HFFc6 (cell line): ENCODE measurements around the gene ZNF277. TPM values are rescaled to one million over a fixed set of nuclear protein-coding genes. Genes with fewer than 3 reads are reported as not detected.

Source experiments
- DNase-seq: peaks from one replicate; pipeline ENCODE4 v3.0.0-alpha.2; 2018
- H3K27ac Mint-ChIP-seq: 2 replicates; pipeline ENCODE4 v1.8.0; 2020; ENCODE audit warnings: mild to moderate bottlenecking, mixed read lengths
- H3K27me3 Mint-ChIP-seq: 2 replicates; pipeline ENCODE4 v1.8.0; 2021; ENCODE audit warnings: mild to moderate bottlenecking, moderate library complexity, mixed read lengths; ENCODE audit not compliant: insufficient read depth
- H3K36me3 Mint-ChIP-seq: 2 replicates; pipeline ENCODE4 v1.8.0; 2021; ENCODE audit warnings: low read depth, mixed read lengths
- H3K4me1 Mint-ChIP-seq: 2 replicates; pipeline ENCODE4 v1.8.0; 2020; ENCODE audit warnings: low read depth, mixed read lengths
- H3K4me3 Mint-ChIP-seq: 2 replicates; pipeline ENCODE4 v1.8.0; 2020; ENCODE audit warnings: mild to moderate bottlenecking, moderate library complexity, mixed read lengths
- H3K9me3 Mint-ChIP-seq: 2 replicates; pipeline ENCODE4 v1.8.0; 2020; ENCODE audit warnings: mild to moderate bottlenecking, mixed read lengths
- CTCF ChIP-seq: fragments of 200-600 bp; sonication (generic); IDR thresholded peaks from 2 replicates; pipeline ENCODE4 v1.5.0; 2021; ENCODE audit warnings: antibody characterized with exemption, mild to moderate bottlenecking
- total RNA-seq, 6 experiments: library from RNA; stranded (reverse); fragmentation: NEBNext Ultra II Directional; extraction: Animal tissue kit (Norgen Biotek cat#: 25700); gene quantifications; 2 replicates in 1 of 6; 3 replicates in 5 of 6; pipeline ENCODE4 v1.2.3, GENCODE V29; 2021

ZNF277 gene
- total RNA-seq, 6 experiments from 2014 or later, result 9.5 to 14.6 (median 13.5) TPM

- TF ChIP-seq CTCF, result no peak
- Mint-ChIP-seq H3K9me3 (no peaks in the 10 kb centered on the region), H3K4me3 (no peak overlapping the region), H3K27me3 (no peaks in the 10 kb centered on the region), H3K4me1 (peaks cover 5% of the 10 kb centered on the region; the same call in 1 of the 2 replicates), H3K27ac (no peak overlapping the region), H3K36me3 (no peaks in the 10 kb centered on the region)
- no peak for DNase-seq
Observed at GRCh38 chr7:112171673-112172072, 34.8 kb upstream of the ZNF277 start.

- Mint-ChIP-seq H3K27me3 (no peaks in the 10 kb centered on the region), H3K4me3 (no peak overlapping the region), H3K9me3 (no peaks in the 10 kb centered on the region), H3K36me3 (no peaks in the 10 kb centered on the region), H3K27ac (no peak overlapping the region), H3K4me1 (peaks cover 5% of the 10 kb centered on the region; the same call in 1 of the 2 replicates)
- DNase-seq, result no peak
- no peak for TF ChIP-seq CTCF
Observed at GRCh38 chr7:112172870-112173567, 33.5 kb upstream of the ZNF277 start.

- no peak overlapping the region for H3K4me3 Mint-ChIP-seq
- no peak for TF ChIP-seq CTCF
- H3K9me3 Mint-ChIP-seq, result no peaks in the 10 kb centered on the region
- no peak overlapping the region for H3K27ac Mint-ChIP-seq
- no peaks in the 10 kb centered on the region for H3K27me3 Mint-ChIP-seq
- DNase-seq, result no peak
- no peaks in the 10 kb centered on the region for H3K36me3 Mint-ChIP-seq
- H3K4me1 Mint-ChIP-seq, result peaks cover 5% of the 10 kb centered on the region; the same call in 1 of the 2 replicates
Observed at GRCh38 chr7:112173568-112173905, 33.0 kb upstream of the ZNF277 start.

GRCh38 chr7:112174192-112174591 lies 32.3 kb upstream of the ZNF277 start:
- TF ChIP-seq CTCF, result no peak
- Mint-ChIP-seq H3K4me1 (peaks cover 5% of the 10 kb centered on the region; the same call in 1 of the 2 replicates), H3K27ac (no peak overlapping the region), H3K27me3 (no peaks in the 10 kb centered on the region), H3K4me3 (no peak overlapping the region), H3K9me3 (no peaks in the 10 kb centered on the region), H3K36me3 (no peaks in the 10 kb centered on the region)
- no peak for DNase-seq

- Mint-ChIP-seq H3K27me3 (peaks cover 7% of the 10 kb centered on the region), H3K36me3 (no peaks in the 10 kb centered on the region), H3K4me3 (no peak overlapping the region), H3K27ac (no peak overlapping the region), H3K4me1 (peaks cover 5% of the 10 kb centered on the region; the same call in 1 of the 2 replicates), H3K9me3 (no peaks in the 10 kb centered on the region)
- no peak for DNase-seq
- no peak for TF ChIP-seq CTCF
Observed at GRCh38 chr7:112176241-112176640, 30.3 kb upstream of the ZNF277 start.
